Urinary bladder (tissue), 4 donors: ENCODE results near the gene DYNLT4. TPM values are rescaled to one million over a fixed set of nuclear protein-coding genes. Genes with fewer than 3 reads are reported as not detected.
"Not testable (repeated sequence)": the region's sequence is repeated elsewhere in the genome, so short reads cannot be mapped to it uniquely, and the experiment has no call there.

Experiments used
- DNase-seq: peaks from one replicate; pipeline ENCODE4 v3.0.0-alpha.2; 2015; ENCODE audit errors: extremely low spot score
- H3K27ac ChIP-seq: one replicate; pipeline ENCODE4 v1.5.1; 2013; ENCODE audit warnings: low read depth, mild to moderate bottlenecking, moderate library complexity
- H3K36me3 ChIP-seq: one replicate; pipeline ENCODE4 v1.6.1; 2013; ENCODE audit warnings: mild to moderate bottlenecking, moderate library complexity; ENCODE audit not compliant: insufficient read depth
- H3K4me1 ChIP-seq: one replicate; pipeline ENCODE4 v1.6.1; 2013; ENCODE audit warnings: mild to moderate bottlenecking, moderate library complexity; ENCODE audit not compliant: insufficient read depth
- H3K4me3 ChIP-seq: one replicate; pipeline ENCODE4 v1.5.1; 2013; ENCODE audit warnings: low read depth, low read length
- WGBS: extraction: QIAGEN DNeasy Blood & Tissue Kit; methylation state at CpG from one replicate; pipeline ENCODE4 v1.1.7; 2013; 5-methylcytosine and 5-hydroxymethylcytosine counted together
- polyA plus RNA-seq: library from polyadenylated mRNA; stranded (reverse); fragments of 200-250 nt; gene quantifications from one replicate; pipeline ENCODE4 v1.2.3, GENCODE V29; 2013
- total RNA-seq: library from RNA; depleted of rRNA; stranded (reverse); fragments of >200 nt; gene quantifications from one replicate; pipeline ENCODE4 v1.2.3, GENCODE V29; 2014
- donor health status: healthy with polysubstance abuse.
- donor health status: healthy.

Gene DYNLT4
- total and polyA plus RNA-seq, 2 donors: 0.35 TPM; not detected in 1

DNA sequence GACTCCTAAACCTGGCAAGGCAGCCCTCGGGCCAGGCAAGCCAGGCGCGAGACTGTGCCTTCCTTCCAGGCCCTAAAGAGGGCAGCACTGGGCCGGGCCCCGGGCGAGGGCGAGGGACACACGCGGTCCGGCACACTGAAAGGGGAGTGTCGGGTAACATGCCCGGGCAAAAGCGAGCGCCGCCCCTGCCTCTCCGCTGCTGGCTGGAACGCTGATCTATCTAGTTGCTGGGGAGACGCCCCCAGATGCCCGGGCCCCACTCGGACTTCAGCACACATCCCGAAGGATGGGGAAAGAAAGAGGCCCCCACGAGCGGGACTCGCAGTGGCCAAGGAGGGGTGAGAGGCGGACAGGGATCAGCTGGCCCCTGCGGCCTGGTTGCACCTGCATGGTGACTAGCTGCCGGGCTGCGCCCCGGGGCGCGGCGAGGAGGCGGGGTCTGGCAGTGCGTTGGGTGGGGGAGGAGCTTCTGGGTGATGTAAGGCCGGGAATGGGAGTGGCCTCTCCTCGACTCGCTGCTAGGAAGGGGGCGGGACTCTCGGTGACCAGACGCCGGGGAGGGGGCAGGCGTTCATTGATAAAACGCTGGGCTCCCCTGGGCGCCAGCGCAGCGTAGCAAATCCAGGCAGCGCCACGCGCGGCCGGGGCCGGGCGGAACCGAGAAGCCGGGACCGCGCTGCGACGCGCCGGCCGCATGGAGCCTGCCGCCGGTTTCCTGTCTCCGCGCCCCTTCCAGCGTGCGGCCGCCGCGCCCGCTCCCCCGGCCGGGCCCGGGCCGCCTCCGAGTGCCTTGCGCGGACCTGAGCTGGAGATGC is 7.2 kb downstream of the DYNLT4 start, which contains the start of gene PLK3:
TSS of gene PLK3 (plus strand) at position 608 of the 815 bp plus-strand sequence. CDS start at position 695, 87 bp downstream.
- Histone ChIP-seq H3K4me3 (peak within 1 kb of the TSS; percentile 77), H3K27ac (peak within 1 kb of the TSS; percentile 83), H3K36me3 (no peaks in the 10 kb centered on the region), H3K4me1 (no peaks in the 10 kb centered on the region)
- under 1% methylated on average over 79 of the region's 79 CpGs for WGBS
- peak; percentile 93 for DNase-seq

DNA sequence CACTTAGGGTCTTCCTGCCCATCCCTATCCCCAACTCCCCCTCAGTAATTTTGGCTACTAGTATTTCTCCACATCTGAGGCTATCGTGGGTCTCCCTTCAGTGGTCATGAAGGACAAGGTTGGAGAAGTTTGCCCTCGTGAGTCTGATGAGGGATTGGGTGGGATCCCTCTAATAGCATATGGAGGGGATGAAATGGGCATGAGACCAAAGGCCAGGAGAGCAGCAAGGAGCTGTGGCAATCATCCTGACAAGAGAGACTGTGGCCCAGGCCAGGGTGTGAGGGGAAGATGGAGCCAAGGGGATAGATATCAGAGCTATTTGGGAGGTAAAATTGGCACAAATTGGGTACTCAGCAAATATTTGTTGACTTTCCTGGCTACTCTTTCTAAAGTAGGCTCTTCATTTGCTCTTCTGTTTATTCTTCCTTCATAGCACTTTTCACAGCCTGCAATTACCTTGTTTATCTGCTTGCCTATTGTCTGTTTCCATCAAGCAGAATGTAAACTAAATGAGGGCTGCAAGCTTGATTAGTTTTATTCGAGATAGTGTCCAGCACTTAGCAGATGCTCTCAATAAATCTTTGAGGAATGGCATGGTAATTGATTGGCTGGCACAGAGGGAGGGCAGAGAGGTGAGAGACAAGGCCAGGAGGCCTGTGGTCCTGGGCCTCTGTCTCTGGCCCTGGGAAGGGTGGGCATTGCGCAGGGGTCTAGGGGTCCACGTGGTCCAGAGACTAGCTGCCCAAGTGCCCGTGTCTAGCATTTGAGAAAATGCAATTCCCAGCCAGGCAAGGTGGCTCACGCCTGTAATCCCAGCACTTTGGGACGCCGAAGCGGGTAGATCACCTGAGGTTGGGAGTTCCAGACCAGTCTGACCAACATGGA is 8.4 kb downstream of the DYNLT4 start:
- 88% methylated on average over 10 of the region's 10 CpGs for WGBS
- Histone ChIP-seq H3K4me3 (no peak overlapping the region), H3K4me1 (no peaks in the 10 kb centered on the region), H3K36me3 (no peaks in the 10 kb centered on the region), H3K27ac (no peak overlapping the region)
- DNase-seq: no peak

- not testable (repeated sequence) for H3K36me3 ChIP-seq, H3K4me1 ChIP-seq, H3K27ac ChIP-seq, H3K4me3 ChIP-seq, DNase-seq
- 80% methylated on average over 8 of the region's 8 CpGs for WGBS
Measured at GRCh38 chr1:44797886-44798285, 9.3 kb downstream of the DYNLT4 start.

- WGBS: 88% methylated on average over 9 of the region's 9 CpGs
- DNase-seq: no peak
- Histone ChIP-seq H3K27ac (no peak overlapping the region), H3K4me3 (no peak overlapping the region), H3K36me3 (no peaks in the 10 kb centered on the region), H3K4me1 (no peaks in the 10 kb centered on the region)
Measured at GRCh38 chr1:44792736-44793502, 14.2 kb downstream of the DYNLT4 start.

DNA sequence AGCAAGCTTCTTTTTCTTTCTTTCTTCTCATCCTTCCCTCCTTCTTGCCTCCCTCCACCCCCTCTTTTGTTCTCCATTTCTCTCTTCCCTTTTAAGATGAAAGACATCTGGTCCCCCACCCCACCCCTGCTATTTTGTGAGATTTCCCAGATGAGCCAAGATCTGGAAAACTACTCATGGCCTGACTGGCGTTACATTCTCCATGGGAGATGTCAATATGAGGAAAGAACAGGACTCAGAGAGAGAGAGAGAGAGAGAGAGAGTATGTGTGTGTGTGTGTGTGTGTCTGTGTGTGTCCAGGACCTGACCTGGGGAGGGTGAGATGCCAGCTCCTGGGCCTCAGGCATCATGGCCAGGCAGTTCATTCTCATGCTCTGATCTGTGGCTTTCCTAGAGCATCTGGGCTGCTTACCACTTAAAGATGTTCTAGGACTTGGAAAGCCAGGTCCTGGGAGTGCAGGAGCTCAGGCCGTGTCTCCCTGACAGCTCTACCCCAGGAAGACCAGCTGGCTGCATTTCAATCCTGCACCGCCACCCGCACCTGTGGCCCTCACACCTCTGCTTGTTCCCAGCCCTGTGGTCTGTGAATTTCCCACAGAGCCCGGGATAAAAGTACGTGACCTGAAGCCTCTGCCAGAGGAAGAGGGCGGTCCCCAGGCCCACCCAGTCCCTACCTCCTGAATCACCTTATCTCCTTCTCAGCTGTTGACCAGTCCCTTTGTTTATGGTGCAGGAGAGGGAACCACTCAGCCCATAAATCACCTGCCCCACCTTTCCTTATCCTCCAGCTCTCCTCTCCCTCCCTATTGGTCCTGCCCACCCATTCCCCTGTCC is 16.0 kb downstream of the DYNLT4 start:
- 61% methylated on average over 7 of the region's 7 CpGs for WGBS
- H3K4me3 ChIP-seq: no peak overlapping the region
- no peaks in the 10 kb centered on the region for H3K4me1 ChIP-seq
- DNase-seq: no peak
- no peak overlapping the region for H3K27ac ChIP-seq
- no peaks in the 10 kb centered on the region for H3K36me3 ChIP-seq

DNA sequence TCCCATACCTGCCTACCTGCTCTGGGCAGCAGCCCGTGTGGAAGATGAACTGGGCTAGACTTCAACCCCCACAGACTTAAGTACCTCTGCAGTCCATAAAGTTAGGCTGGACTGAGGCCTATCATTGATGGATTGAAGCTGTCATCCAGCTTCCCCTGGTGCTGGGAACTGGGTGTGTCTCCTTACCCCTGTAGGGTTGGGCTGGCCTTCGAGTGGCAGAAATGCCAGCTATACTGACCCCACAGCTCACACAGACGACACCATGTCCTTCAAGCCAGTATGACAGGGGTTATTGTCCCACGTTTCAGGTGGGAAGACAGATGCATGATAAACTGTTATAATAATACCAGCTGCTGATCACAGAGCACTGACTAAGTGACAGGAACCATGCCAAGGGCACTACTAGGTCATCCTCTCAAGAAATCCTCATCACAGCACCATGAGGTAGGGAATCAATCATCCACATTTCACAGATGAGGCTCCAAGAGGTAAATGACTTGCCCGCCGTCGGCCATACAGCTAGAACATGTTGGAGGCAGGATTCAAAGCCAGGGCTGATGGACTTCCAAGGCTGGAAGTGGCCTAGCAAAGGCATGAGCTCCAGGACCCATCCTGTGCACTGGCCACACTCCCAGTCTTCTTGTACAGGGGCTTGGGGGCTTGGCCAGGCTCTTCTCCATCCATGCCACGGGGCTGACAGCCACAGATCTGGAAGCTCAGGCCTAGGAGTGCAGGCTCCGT is 18.9 kb downstream of the DYNLT4 start, which contains the start of gene BEST4:
TSS of gene BEST4 (minus strand) at position 51 of the 741 bp plus-strand sequence. CDS start 465 bp downstream, outside the sequence.
- no peak for DNase-seq
- Histone ChIP-seq H3K36me3 (no peaks in the 10 kb centered on the region), H3K4me1 (no peaks in the 10 kb centered on the region), H3K4me3 (no peak within 1 kb of the TSS), H3K27ac (no peak within 1 kb of the TSS)
- 84% methylated on average over 9 of the region's 9 CpGs for WGBS

DNA sequence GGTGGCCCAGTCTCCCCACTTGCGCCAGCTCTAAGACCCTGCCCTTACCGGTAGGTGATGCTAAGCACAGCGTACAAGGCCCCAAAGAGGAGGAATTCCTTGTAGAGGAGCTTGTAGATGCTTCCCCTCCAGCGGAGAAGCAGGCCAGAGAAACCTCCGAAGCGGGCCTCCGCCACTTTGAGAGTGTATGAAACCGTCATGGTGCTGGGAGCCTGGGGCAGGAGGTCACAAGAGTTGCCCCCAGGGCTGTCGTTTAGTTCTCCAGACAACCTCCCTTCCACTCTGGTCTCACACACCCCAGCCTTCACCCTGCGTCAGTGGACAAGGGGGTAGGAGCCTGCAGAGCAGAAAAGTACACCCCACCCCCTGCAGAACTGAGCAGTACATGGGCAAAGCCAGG is 19.6 kb downstream of the DYNLT4 start:
- Histone ChIP-seq H3K27ac (no peak overlapping the region), H3K36me3 (no peaks in the 10 kb centered on the region), H3K4me3 (no peak overlapping the region), H3K4me1 (no peaks in the 10 kb centered on the region)
- 93% methylated on average over 10 of the region's 10 CpGs for WGBS
- DNase-seq: no peak

- H3K27ac ChIP-seq: peak overlapping the region; percentile 40
- no peak overlapping the region for H3K4me3 ChIP-seq
- no peaks in the 10 kb centered on the region for H3K36me3 ChIP-seq
- 80% methylated on average over 9 of the region's 9 CpGs for WGBS
- DNase-seq: no peak
- H3K4me1 ChIP-seq: no peaks in the 10 kb centered on the region
Measured at GRCh38 chr1:44786841-44787426, 20.2 kb downstream of the DYNLT4 start.

DNA sequence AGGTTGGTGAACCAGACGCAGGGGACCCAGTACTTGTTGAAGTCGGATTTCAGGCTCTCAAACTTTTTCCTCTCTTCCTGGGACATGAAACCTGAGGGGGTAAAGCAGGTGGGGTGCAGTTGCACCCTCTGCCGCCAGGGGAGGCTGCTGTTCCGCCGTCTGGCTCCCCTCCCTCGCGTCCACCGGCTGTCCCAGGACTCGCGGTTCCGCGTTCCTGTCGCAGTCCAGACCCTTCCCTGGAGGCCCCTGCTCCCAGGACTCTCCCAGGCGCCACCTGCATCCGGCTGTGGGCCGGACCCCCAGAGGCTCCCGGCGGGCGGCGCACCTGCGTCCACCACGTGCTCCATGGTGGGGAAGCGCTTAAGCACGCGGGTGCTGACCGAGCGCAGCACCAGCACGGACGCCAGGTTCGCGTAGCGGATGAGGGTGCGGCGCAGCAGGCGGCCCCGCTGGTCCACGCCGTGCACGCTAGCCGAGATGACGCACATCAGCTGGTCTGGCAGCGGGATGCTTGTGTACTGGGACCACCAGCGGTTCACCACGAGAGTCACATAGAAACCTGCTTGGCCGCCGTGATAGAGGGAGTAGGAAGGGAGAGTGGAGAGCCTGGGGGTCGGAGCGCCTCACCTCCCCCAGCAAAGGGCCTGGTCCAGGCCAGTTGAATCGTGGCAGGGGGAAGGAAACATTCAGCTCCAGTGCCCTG is 20.9 kb downstream of the DYNLT4 start:
- Histone ChIP-seq H3K4me1 (no peaks in the 10 kb centered on the region), H3K36me3 (no peaks in the 10 kb centered on the region), H3K4me3 (peak overlapping the region; percentile 34), H3K27ac (peak overlapping the region; percentile 75)
- DNase-seq: no peak
- WGBS: 4% methylated on average over 49 of the region's 49 CpGs

DNA sequence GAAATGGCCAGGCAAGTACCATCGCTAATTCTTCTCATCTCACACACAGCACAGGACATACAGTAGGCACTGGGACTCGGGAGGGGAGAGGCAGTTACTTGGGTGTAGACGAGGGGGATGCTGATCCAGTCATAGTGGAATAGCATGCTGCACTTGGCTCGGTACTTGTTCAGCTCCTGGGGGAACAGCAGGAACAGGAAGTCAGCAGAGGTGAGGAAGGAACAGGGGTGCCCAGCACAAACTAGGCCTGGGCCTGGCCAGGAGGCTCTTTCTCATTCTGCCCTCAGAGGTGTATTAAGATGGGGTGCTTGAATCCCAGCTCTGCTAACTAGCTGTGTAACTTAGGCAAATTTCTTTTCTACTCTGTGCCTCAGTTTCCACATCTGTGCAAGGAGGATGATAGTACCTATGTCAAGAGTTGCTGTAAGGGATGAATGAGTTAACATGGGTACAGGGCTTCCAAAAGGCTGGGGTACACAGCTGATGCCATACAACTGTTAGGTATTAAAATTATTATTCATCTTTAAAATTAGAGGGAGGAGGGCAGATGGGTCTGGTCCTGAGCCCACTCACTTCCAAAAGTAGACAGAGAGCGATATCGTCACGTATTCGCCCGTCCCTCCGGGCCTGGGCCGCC is 21.5 kb downstream of the DYNLT4 start:
- no peak for DNase-seq
- no peaks in the 10 kb centered on the region for H3K4me1 ChIP-seq
- H3K36me3 ChIP-seq: no peaks in the 10 kb centered on the region
- WGBS: 42% methylated on average over 11 of the region's 11 CpGs
- no peak overlapping the region for H3K27ac ChIP-seq
- H3K4me3 ChIP-seq: no peak overlapping the region

- Histone ChIP-seq H3K36me3 (no peaks in the 10 kb centered on the region), H3K4me3 (no peak overlapping the region), H3K4me1 (no peaks in the 10 kb centered on the region), H3K27ac (no peak overlapping the region)
- no peak for DNase-seq
- WGBS: 81% methylated on average over 6 of the region's 6 CpGs
Measured at GRCh38 chr1:44785029-44785380, 22.1 kb downstream of the DYNLT4 start.
